Kidney (tissue), 14 donors: ENCODE data around the gene CHPF2. TPM values are rescaled to one million over a fixed set of nuclear protein-coding genes. Genes with fewer than 3 reads are reported as not detected.

ENCODE experiments used
- DNase-seq, 5 donors: peaks; one replicate each; pipeline ENCODE4 v3.0.0-alpha.2; 2013 to 2020
- FAIRE-seq: peaks from 2 replicates; lab custom pipeline; 2012; peaks lifted over from hg19 to GRCh38; lab: Jason Lieb, UNC
- H3K27ac ChIP-seq, 2 donors: one replicate each; pipeline ENCODE4 v1.7.0; 2013; ENCODE audit warnings: low read depth in 2 of 2, low read length in 2 of 2, inconsistent platforms in 1 of 2
- H3K27me3 ChIP-seq: one replicate; pipeline ENCODE4 v1.7.1; 2013; ENCODE audit warnings: low read length, inconsistent platforms; ENCODE audit not compliant: control insufficient read depth, insufficient read depth
- H3K36me3 ChIP-seq, 3 donors: one replicate each; pipeline versions ENCODE4 v1.7.0 to v1.7.1; 2013; ENCODE audit warnings: low read length in 3 of 3, control low read depth in 1 of 3, inconsistent platforms in 1 of 3; ENCODE audit not compliant: insufficient read depth in 3 of 3, control insufficient read depth in 2 of 3
- H3K4me1 ChIP-seq, 3 donors: one replicate each; pipeline versions ENCODE4 v1.7.0 to v1.7.1; 2013; ENCODE audit warnings: low read length in 3 of 3, inconsistent platforms in 1 of 3, low read depth in 1 of 3; ENCODE audit not compliant: control insufficient read depth in 2 of 3, insufficient read depth in 2 of 3
- H3K4me3 ChIP-seq, 3 donors: one replicate each; pipeline versions ENCODE4 v1.7.0 to v1.8.1; 2013; ENCODE audit warnings: low read length in 3 of 3, control low read depth in 1 of 3, inconsistent platforms in 1 of 3
- H3K9ac ChIP-seq, 3 donors: one replicate each; pipeline versions ENCODE4 v1.7.0 to v1.7.1; 2013; ENCODE audit warnings: low read length in 3 of 3, control low read depth in 1 of 3, inconsistent platforms in 1 of 3
- H3K9me3 ChIP-seq, 3 donors: one replicate each; pipeline versions ENCODE4 v1.7.0 to v1.7.1; 2013; ENCODE audit warnings: low read length in 3 of 3, control low read depth in 1 of 3, inconsistent platforms in 1 of 3; ENCODE audit not compliant: control insufficient read depth in 2 of 3, insufficient read depth in 1 of 3
- intact Hi-C: fragments of 100-400 bp; cut with DNase I; formaldehyde crosslinking; loops from one replicate; pipeline ENCODE4 v1.11.1; 2022
- polyA plus RNA-seq: library from polyadenylated mRNA; stranded (reverse); fragments of 350-450 nt; fragmentation: Illumina TruSeq; extraction: RNeasy Lipid Tissue Mini Kit (QIAGEN cat#74804); gene quantifications from one replicate; pipeline ENCODE4 v1.2.3, GENCODE V29; 2014; ENCODE audit warnings: low read depth, low replicate concordance; ENCODE audit not compliant: insufficient read depth
- total RNA-seq: library from RNA; stranded (reverse); fragmentation: NEBNext Ultra II Directional; extraction: Animal tissue kit (Norgen Biotek cat#: 25700); gene quantifications from one replicate; pipeline ENCODE4 v1.2.1, GENCODE V29; 2021
- TF ChIP-seq, protein P1 (sequence below): IDR thresholded peaks from 3 replicates; pipeline ENCODE4 v1.5.1; 2012; ENCODE audit warnings: mild to moderate bottlenecking, moderate library complexity, borderline replicate concordance; ENCODE audit not compliant: insufficient read depth; ENCODE audit errors: extremely low read depth
- donor health status: control.
- donor health status: control.
- donor health status: control.
- donor health status: control.
- donor health status: control.
- donor health status: DM: yes; HTN: yes; CAD: no.
- donor health status: Normal renal cell carcinoma (clear cell type).

The CHPF2 gene
- total and polyA plus RNA-seq, 2 donors from 2014 or later: 15.6 to 45.2 TPM

- TF ChIP-seq, protein P1, sequence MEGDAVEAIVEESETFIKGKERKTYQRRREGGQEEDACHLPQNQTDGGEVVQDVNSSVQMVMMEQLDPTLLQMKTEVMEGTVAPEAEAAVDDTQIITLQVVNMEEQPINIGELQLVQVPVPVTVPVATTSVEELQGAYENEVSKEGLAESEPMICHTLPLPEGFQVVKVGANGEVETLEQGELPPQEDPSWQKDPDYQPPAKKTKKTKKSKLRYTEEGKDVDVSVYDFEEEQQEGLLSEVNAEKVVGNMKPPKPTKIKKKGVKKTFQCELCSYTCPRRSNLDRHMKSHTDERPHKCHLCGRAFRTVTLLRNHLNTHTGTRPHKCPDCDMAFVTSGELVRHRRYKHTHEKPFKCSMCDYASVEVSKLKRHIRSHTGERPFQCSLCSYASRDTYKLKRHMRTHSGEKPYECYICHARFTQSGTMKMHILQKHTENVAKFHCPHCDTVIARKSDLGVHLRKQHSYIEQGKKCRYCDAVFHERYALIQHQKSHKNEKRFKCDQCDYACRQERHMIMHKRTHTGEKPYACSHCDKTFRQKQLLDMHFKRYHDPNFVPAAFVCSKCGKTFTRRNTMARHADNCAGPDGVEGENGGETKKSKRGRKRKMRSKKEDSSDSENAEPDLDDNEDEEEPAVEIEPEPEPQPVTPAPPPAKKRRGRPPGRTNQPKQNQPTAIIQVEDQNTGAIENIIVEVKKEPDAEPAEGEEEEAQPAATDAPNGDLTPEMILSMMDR: peak; percentile 16
- Histone ChIP-seq H3K9me3 (no peaks in the 10 kb centered on the region), H3K27me3 (no peaks in the 10 kb centered on the region), H3K4me3 (peak overlapping the region in 1 of 3 donors; percentile 39), H3K4me1 (peaks cover 3 to 46% (median 18%) of the 10 kb centered on the region in 3 donors), H3K36me3 (peaks cover 0 to 4% (median 2%) of the 10 kb centered on the region in 3 donors), H3K27ac (no peak overlapping the region), H3K9ac (no peak overlapping the region)
- FAIRE-seq: no peak
- intact Hi-C loops: loop anchor here (10.0 kb wide), 1 partner anchor 59 kb away; no protein-coding TSS in a partner anchor
- DNase-seq: peak; percentile 58 to 84 (median 77)
Measured at GRCh38 chr7:151245360-151246101, 13.2 kb downstream of the CHPF2 start.

GRCh38 chr7:151246102-151246850 lies 14.0 kb downstream of the CHPF2 start:
- H3K9ac ChIP-seq: no peak overlapping the region
- peaks cover 10 to 53% (median 25%) of the 10 kb centered on the region in 3 donors for H3K4me1 ChIP-seq
- intact Hi-C loops: loop anchor here (10.0 kb wide), 1 partner anchor 59 kb away; no protein-coding TSS in a partner anchor
- DNase-seq (peak in 1 of 5 donors; percentile 70), FAIRE-seq (no peak)
- TF ChIP-seq, protein P1: no peak
- H3K27me3 ChIP-seq: no peaks in the 10 kb centered on the region
- H3K4me3 ChIP-seq: peak overlapping the region in 1 of 3 donors; percentile 65
- H3K9me3 ChIP-seq: no peaks in the 10 kb centered on the region
- peaks cover 0 to 2% (median 0%) of the 10 kb centered on the region in 3 donors for H3K36me3 ChIP-seq
- H3K27ac ChIP-seq: no peak overlapping the region

DNA sequence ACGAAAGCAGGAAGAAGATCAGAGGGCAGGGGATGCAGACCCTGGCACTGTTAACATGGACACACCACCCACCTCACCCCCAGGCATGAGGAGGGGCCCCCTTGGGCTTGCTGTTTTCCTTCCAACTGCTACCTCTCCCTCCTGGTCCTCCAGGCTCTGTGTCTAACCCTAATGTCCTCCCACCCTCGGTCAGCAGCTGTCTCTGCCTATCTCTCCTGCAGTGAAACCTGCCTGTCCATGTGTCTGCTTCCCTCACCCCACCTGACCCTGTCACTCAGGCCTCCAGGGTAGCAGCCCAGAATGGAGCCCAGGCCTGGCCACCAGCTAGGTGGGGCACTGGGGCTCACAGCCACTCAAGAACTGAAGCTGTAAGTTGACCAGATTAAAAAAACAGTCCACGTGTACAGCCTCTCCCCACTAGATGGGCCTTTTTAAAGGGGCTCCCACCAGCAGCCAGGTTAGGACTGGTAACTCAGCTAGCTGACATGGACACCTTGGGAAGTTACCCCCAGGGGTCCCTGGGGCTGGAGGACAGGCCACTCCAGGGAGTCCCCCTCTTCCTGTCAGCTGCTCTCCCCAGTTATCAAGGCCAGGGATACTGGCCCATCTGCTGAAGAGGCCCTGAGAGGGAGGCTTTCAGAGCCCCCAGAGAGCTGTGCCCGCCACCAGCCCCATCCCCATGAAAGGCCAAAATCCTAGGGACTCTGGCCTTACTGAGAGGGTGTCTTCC lies 14.7 kb downstream of the CHPF2 start:
- H3K27me3 ChIP-seq: no peaks in the 10 kb centered on the region
- H3K4me3 ChIP-seq: peak overlapping the region in 2 of 3 donors; percentile 62 to 65
- TF ChIP-seq, protein P1: no peak
- peaks cover 10 to 54% (median 25%) of the 10 kb centered on the region in 3 donors for H3K4me1 ChIP-seq
- H3K9me3 ChIP-seq: no peaks in the 10 kb centered on the region
- no peak for FAIRE-seq
- no peaks in the 10 kb centered on the region for H3K36me3 ChIP-seq
- peak overlapping the region in 2 of 3 donors; percentile 18 to 41 for H3K9ac ChIP-seq
- intact Hi-C loops: loop anchor here (10.0 kb wide), 1 partner anchor 58 kb away; no protein-coding TSS in a partner anchor
- no peak overlapping the region for H3K27ac ChIP-seq
- peak in 2 of 5 donors; percentile 60 to 62 for DNase-seq
